DND-41 (cell line): ENCODE results near the gene KPNA1.

Experiments used
- ATAC-seq: fragments of 200-7000 bp; cut with Tn5 transposase; 3 replicates; pipeline ENCODE4 v1.9.1; 2021; ENCODE audit warnings: low read depth; ENCODE audit not compliant: insufficient read depth
- DNase-seq: peaks from one replicate; pipeline ENCODE4 v3.0.0-alpha.2; 2020
- H2AFZ ChIP-seq: 2 replicates; pipeline ENCODE4 v1.6.0; 2012; ENCODE audit warnings: low read depth, low read length
- H3K27ac ChIP-seq: 2 replicates; pipeline ENCODE4 v1.5.1; 2012; ENCODE audit warnings: low read length, inconsistent platforms
- H3K27me3 ChIP-seq: fragments of 200-600 bp; sonication (generic); 2 replicates; pipeline ENCODE4 v1.6.0; 2012; ENCODE audit warnings: low read length, mild to moderate bottlenecking, inconsistent platforms; ENCODE audit not compliant: insufficient read depth, poor library complexity
- H3K36me3 ChIP-seq: 2 replicates; pipeline ENCODE4 v1.5.1; 2012; ENCODE audit warnings: low read length, inconsistent platforms; ENCODE audit not compliant: insufficient read depth
- H3K4me1 ChIP-seq: 2 replicates; pipeline ENCODE4 v1.5.1; 2012; ENCODE audit warnings: mild to moderate bottlenecking, low read length; ENCODE audit not compliant: insufficient read depth
- H3K4me2 ChIP-seq: 2 replicates; pipeline ENCODE4 v1.6.0; 2012; ENCODE audit warnings: mild to moderate bottlenecking, moderate library complexity, low read length, inconsistent platforms; ENCODE audit not compliant: insufficient read depth
- H3K4me3 ChIP-seq, 2 experiments: fragments of 200-600 bp in 1 of 2; shearing (Covaris generic) in 1 of 2; 2 replicates each; pipeline ENCODE4 v1.5.1; 2012 to 2016; ENCODE audit warnings: inconsistent platforms in 2 of 2, low read length in 2 of 2, mild to moderate bottlenecking in 2 of 2, low read depth in 1 of 2, moderate library complexity in 1 of 2
- H3K79me2 ChIP-seq: 2 replicates; pipeline ENCODE4 v1.6.0; 2012; ENCODE audit warnings: low read length, inconsistent platforms; ENCODE audit not compliant: insufficient read depth
- H3K9ac ChIP-seq: 2 replicates; pipeline ENCODE4 v1.6.0; 2012; ENCODE audit warnings: low read depth, mild to moderate bottlenecking, inconsistent platforms, low read length, moderate library complexity
- H3K9me3 ChIP-seq: 2 replicates; pipeline ENCODE4 v1.5.1; 2012; ENCODE audit warnings: low read length, moderate library complexity, mild to moderate bottlenecking, inconsistent platforms; ENCODE audit not compliant: insufficient read depth, severe bottlenecking
- H4K20me1 ChIP-seq: 2 replicates; pipeline ENCODE4 v1.6.0; 2012; ENCODE audit warnings: low read length; ENCODE audit not compliant: insufficient read depth
- EZH2 ChIP-seq: IDR thresholded peaks from 3 replicates; pipeline ENCODE4 v1.6.1; 2012; ENCODE audit warnings: borderline replicate concordance, low read depth, mild to moderate bottlenecking, moderate library complexity, low read length, inconsistent platforms; ENCODE audit not compliant: severe bottlenecking
- TF ChIP-seq, protein P1 (sequence below): IDR thresholded peaks from 2 replicates; pipeline ENCODE4 v1.5.1; 2012; ENCODE audit warnings: borderline replicate concordance, low read length, moderate library complexity, mild to moderate bottlenecking; ENCODE audit not compliant: poor library complexity, severe bottlenecking; ENCODE audit errors: extremely low read depth

The KPNA1 gene

GRCh38 chr3:122488262-122488973 is 26.3 kb downstream of the KPNA1 start:
- Histone ChIP-seq H3K9me3 (no peaks in the 10 kb centered on the region), H3K27me3 (no peaks in the 10 kb centered on the region), H4K20me1 (peaks cover 31% of the 10 kb centered on the region; the same call in 1 of the 2 replicates), H3K79me2 (peaks cover 85% of the 10 kb centered on the region), H3K4me2 (no peak overlapping the region), H3K27ac (no peak overlapping the region), H2AFZ (no peak overlapping the region), H3K36me3 (peaks cover 42% of the 10 kb centered on the region), H3K4me3 (no peak overlapping the region), H3K4me1 (no peaks in the 10 kb centered on the region), H3K9ac (no peak overlapping the region)
- TF ChIP-seq, protein P1, sequence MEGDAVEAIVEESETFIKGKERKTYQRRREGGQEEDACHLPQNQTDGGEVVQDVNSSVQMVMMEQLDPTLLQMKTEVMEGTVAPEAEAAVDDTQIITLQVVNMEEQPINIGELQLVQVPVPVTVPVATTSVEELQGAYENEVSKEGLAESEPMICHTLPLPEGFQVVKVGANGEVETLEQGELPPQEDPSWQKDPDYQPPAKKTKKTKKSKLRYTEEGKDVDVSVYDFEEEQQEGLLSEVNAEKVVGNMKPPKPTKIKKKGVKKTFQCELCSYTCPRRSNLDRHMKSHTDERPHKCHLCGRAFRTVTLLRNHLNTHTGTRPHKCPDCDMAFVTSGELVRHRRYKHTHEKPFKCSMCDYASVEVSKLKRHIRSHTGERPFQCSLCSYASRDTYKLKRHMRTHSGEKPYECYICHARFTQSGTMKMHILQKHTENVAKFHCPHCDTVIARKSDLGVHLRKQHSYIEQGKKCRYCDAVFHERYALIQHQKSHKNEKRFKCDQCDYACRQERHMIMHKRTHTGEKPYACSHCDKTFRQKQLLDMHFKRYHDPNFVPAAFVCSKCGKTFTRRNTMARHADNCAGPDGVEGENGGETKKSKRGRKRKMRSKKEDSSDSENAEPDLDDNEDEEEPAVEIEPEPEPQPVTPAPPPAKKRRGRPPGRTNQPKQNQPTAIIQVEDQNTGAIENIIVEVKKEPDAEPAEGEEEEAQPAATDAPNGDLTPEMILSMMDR: no peak
- no peak for TF ChIP-seq EZH2
- ATAC-seq: no peak
- no peak for DNase-seq

GRCh38 chr3:122484985-122485384 is 29.8 kb downstream of the KPNA1 start:
- peaks cover 34% of the 10 kb centered on the region; the same call in 1 of the 2 replicates for H4K20me1 ChIP-seq
- H3K9ac ChIP-seq: no peak overlapping the region
- no peak for TF ChIP-seq EZH2
- TF ChIP-seq, protein P1: no peak
- no peaks in the 10 kb centered on the region for H3K27me3 ChIP-seq
- H3K79me2 ChIP-seq: peaks cover 90% of the 10 kb centered on the region
- H3K4me1 ChIP-seq: no peaks in the 10 kb centered on the region
- no peak overlapping the region for H3K4me2 ChIP-seq
- H3K27ac ChIP-seq: no peak overlapping the region
- DNase-seq (no peak), ATAC-seq (no peak)
- no peak overlapping the region for H2AFZ ChIP-seq
- no peaks in the 10 kb centered on the region for H3K9me3 ChIP-seq
- H3K4me3 ChIP-seq: no peak overlapping the region
- H3K36me3 ChIP-seq: peaks cover 22% of the 10 kb centered on the region

GRCh38 chr3:122481390-122481789 is 33.3 kb downstream of the KPNA1 start:
- peaks cover 32% of the 10 kb centered on the region; the same call in 1 of the 2 replicates for H4K20me1 ChIP-seq
- H3K27ac ChIP-seq: no peak overlapping the region
- H3K4me3 ChIP-seq: no peak overlapping the region
- H3K9ac ChIP-seq: no peak overlapping the region
- no peak for TF ChIP-seq EZH2
- TF ChIP-seq, protein P1: no peak
- DNase-seq (no peak), ATAC-seq (no peak)
- H3K27me3 ChIP-seq: no peaks in the 10 kb centered on the region
- H3K4me2 ChIP-seq: no peak overlapping the region
- peaks cover 8% of the 10 kb centered on the region for H3K36me3 ChIP-seq
- peaks cover 96% of the 10 kb centered on the region for H3K79me2 ChIP-seq
- no peaks in the 10 kb centered on the region for H3K4me1 ChIP-seq
- H3K9me3 ChIP-seq: no peaks in the 10 kb centered on the region
- no peak overlapping the region for H2AFZ ChIP-seq
